ENCODE results near the gene CNTROB.

GRCh38 chr17:7929158-7930023 lies 2.6 kb upstream of the CNTROB start, which contains the start of gene KCNAB3:
- TF ChIP-seq POLR2A (IDR thresholded peaks at IDR 0.05; ENCODE audit: extremely low read depth, insufficient read length) (no peak), CTCF (IDR thresholded peaks at IDR 0.05; ENCODE audit: low read depth, low read length) (no peak)
